ENCODE measurements around the gene DMKN. TPM values are rescaled to one million over a fixed set of nuclear protein-coding genes. Genes with fewer than 3 reads are reported as not detected.

The DMKN gene
- polyA plus RNA-seq, 2 of the 4 experiments (the other 2 are of a cell fraction): 21.5 to 40.6 TPM

- CTCF ChIA-PET: interaction anchor here (0.8 to 10.4 kb wide), 7 partner anchors 7 to 136 kb away, joined by 3 to 256 read pairs (median 23); partner anchors contain the start of genes FFAR1 and FFAR3
- 50% methylated on average over 16 of the region's 16 CpGs for WGBS (ENCODE audit: missing lambda C conversion rate)
These were observed 24.8 kb downstream of the DMKN start for GRCh38 chr19:35488677-35489076.

GRCh38 chr19:35487656-35488182 lies 25.7 kb downstream of the DMKN start:
- H3K27ac ChIP-seq: no peak overlapping the region
- H3K4me2 ChIP-seq: no peak overlapping the region
- no peaks in the 10 kb centered on the region for H3K9me3 ChIP-seq
- 72% methylated on average over 10 of the region's 10 CpGs for WGBS (ENCODE audit: missing lambda C conversion rate)
- peak; percentile 7 for FAIRE-seq
- TF ChIP-seq MAZ (IDR thresholded peaks at IDR 0.05; ENCODE audit: borderline replicate concordance, low read depth, low read length) (no peak), HEYL (CRISPR knock-in tag; IDR thresholded peaks at IDR 0.05) (no peak), HOXA7 (CRISPR knock-in tag; IDR thresholded peaks at IDR 0.05) (no peak), BHLHE40 (IDR thresholded peaks at IDR 0.05; ENCODE audit: low read depth, low read length) (no peak), CTCF (IDR thresholded peaks at IDR 0.05) (no peak), ATOH8 (CRISPR knock-in tag; IDR thresholded peaks at IDR 0.05; ENCODE audit: low read depth) (no peak), PBX3 (IDR thresholded peaks at IDR 0.05) (no peak), ZC3H11A (IDR thresholded peaks at IDR 0.05) (no peak), MAFK (IDR thresholded peaks at IDR 0.05; ENCODE audit: partially characterized antibody) (no peak), NR3C1 (IDR thresholded peaks at IDR 0.05) (no peak), EP300 (IDR thresholded peaks at IDR 0.05) (no peak)
- POLR2A ChIA-PET: no interaction called here
- CTCF ChIA-PET: interaction anchor here (0.8 to 8.6 kb wide), 13 partner anchors 8 to 219 kb away, joined by 3 to 86 read pairs (median 6); partner anchors contain the start of gene USF2
- no peak overlapping the region for H3K4me3 ChIP-seq
- H3K4me1 ChIP-seq: no peaks in the 10 kb centered on the region
- ATAC-seq: no peak
- DNase-seq (ENCODE audit: low read depth in 1 of 2, low spot score in 1 of 2): no peak

More at GRCh38 chr19:35488677-35489076, 24.8 kb downstream of the DMKN start:
- FAIRE-seq (no peak), DNase-seq (ENCODE audit: low read depth in 1 of 2, low spot score in 1 of 2) (no peak), ATAC-seq (no peak)
- Histone ChIP-seq H3K4me3 (no peak overlapping the region), H3K9me3 (no peaks in the 10 kb centered on the region), H3K4me2 (no peak overlapping the region), H3K27ac (no peak overlapping the region), H3K4me1 (no peaks in the 10 kb centered on the region)
- TF ChIP-seq HOXB5 (CRISPR knock-in tag; IDR thresholded peaks at IDR 0.05): no peak
- TF ChIP-seq USF2 (IDR thresholded peaks at IDR 0.05): peak; percentile 59
- TF ChIP-seq MAFK (IDR thresholded peaks at IDR 0.05; ENCODE audit: partially characterized antibody): no peak
- no peak for TF ChIP-seq JUNB (IDR thresholded peaks at IDR 0.05)
- TF ChIP-seq EHF (CRISPR knock-in tag; IDR thresholded peaks at IDR 0.05): no peak
- TF ChIP-seq MYC (IDR thresholded peaks at IDR 0.05; ENCODE audit: borderline replicate concordance, low read length): no peak
- no peak for TF ChIP-seq RNF2 (IDR thresholded peaks at IDR 0.05; ENCODE audit: borderline replicate concordance, low read depth)
- TF ChIP-seq ZFP36 (IDR thresholded peaks at IDR 0.05; ENCODE audit: borderline replicate concordance, partially characterized antibody): no peak
- POLR2A ChIA-PET: no interaction called here

- FAIRE-seq (no peak), ATAC-seq (no peak), DNase-seq (ENCODE audit: low read depth in 1 of 2, low spot score in 1 of 2) (no peak)
- Histone ChIP-seq H3K27ac (no peak overlapping the region), H3K9me3 (peaks cover 4% of the 10 kb centered on the region; the same call in 1 of the 3 replicates), H3K4me2 (no peak overlapping the region), H3K4me3 (no peak overlapping the region), H3K4me1 (no peaks in the 10 kb centered on the region)
- POLR2A ChIA-PET: interaction anchor here (0.6 kb wide), 1 partner anchor 258 kb away, joined by 3 read pairs; the partner anchor contains the start of gene FAM187B
- WGBS (ENCODE audit: missing lambda C conversion rate): 75% methylated on average over 3 of the region's 3 CpGs
- CTCF ChIA-PET: interaction anchor here (0.9 to 8.6 kb wide), 11 partner anchors 8 to 473 kb away, joined by 3 to 86 read pairs (median 10); no protein-coding TSS in a partner anchor
- TF ChIP-seq NPAS2 (CRISPR knock-in tag; IDR thresholded peaks at IDR 0.05; ENCODE audit: borderline replicate concordance) (no peak), CBX2 (IDR thresholded peaks at IDR 0.05; ENCODE audit: borderline replicate concordance, low read depth) (no peak), NR3C1 (IDR thresholded peaks at IDR 0.05) (no peak), CBX8 (IDR thresholded peaks at IDR 0.05) (no peak), CHD4 (IDR thresholded peaks at IDR 0.05; ENCODE audit: borderline replicate concordance) (no peak), EHMT2 (IDR thresholded peaks at IDR 0.05; ENCODE audit: low read depth) (no peak), HOXB5 (CRISPR knock-in tag; IDR thresholded peaks at IDR 0.05) (no peak), POLR2AphosphoS2 (conservative IDR thresholded peaks at IDR 0.05; ENCODE audit: low read length) (no peak), SMC3 (IDR thresholded peaks at IDR 0.05) (no peak), HOXA7 (CRISPR knock-in tag; IDR thresholded peaks at IDR 0.05) (no peak), REST (IDR thresholded peaks at IDR 0.05) (no peak)
These were observed 27.2 kb downstream of the DMKN start for GRCh38 chr19:35486268-35486708.
